ENCODE data around the gene POU3F3.

The POU3F3 gene

GRCh38 chr2:104847586-104848160 lies 6.2 kb upstream of the POU3F3 start:
- TF ChIP-seq CTCF (IDR thresholded peaks at IDR 0.05; ENCODE audit: low read depth, low read length): no peak
- H3K4me3 ChIP-seq (ENCODE audit: low read depth, low read length): no peak overlapping the region

GRCh38 chr2:104848526-104848925 lies 5.4 kb upstream of the POU3F3 start:
- no peak overlapping the region for H3K4me3 ChIP-seq (ENCODE audit: low read depth, low read length)
- TF ChIP-seq CTCF (IDR thresholded peaks at IDR 0.05; ENCODE audit: low read depth, low read length): no peak

GRCh38 chr2:104849101-104849500 lies 4.8 kb upstream of the POU3F3 start:
- no peak overlapping the region for H3K4me3 ChIP-seq (ENCODE audit: low read depth, low read length)
- no peak for TF ChIP-seq CTCF (IDR thresholded peaks at IDR 0.05; ENCODE audit: low read depth, low read length)

- peak; percentile 68 for TF ChIP-seq CTCF (IDR thresholded peaks at IDR 0.05; ENCODE audit: low read depth, low read length)
- H3K4me3 ChIP-seq (ENCODE audit: low read depth, low read length): no peak overlapping the region
Measured at GRCh38 chr2:104849618-104850141, 4.2 kb upstream of the POU3F3 start.

GRCh38 chr2:104850361-104851290 lies 3.3 kb upstream of the POU3F3 start:
- no peak for TF ChIP-seq CTCF (IDR thresholded peaks at IDR 0.05; ENCODE audit: low read depth, low read length)
- H3K4me3 ChIP-seq (ENCODE audit: low read depth, low read length): no peak overlapping the region

- no peak for TF ChIP-seq CTCF (IDR thresholded peaks at IDR 0.05; ENCODE audit: low read depth, low read length)
- no peak overlapping the region for H3K4me3 ChIP-seq (ENCODE audit: low read depth, low read length)
Measured at GRCh38 chr2:104851291-104852089, 2.4 kb upstream of the POU3F3 start.

Measured in WI38 (cell line).